Body of pancreas (tissue), 4 donors: ENCODE results near the gene CD86. TPM values are rescaled to one million over a fixed set of nuclear protein-coding genes. Genes with fewer than 3 reads are reported as not detected.
"Not testable (repeated sequence)": the region's sequence is repeated elsewhere in the genome, so short reads cannot be mapped to it uniquely, and the experiment has no call there.

Experiments used
- ATAC-seq: fragments of 150-250 bp; one replicate; pipeline ENCODE4 v1.9.1; 2016
- DNase-seq, 4 donors: peaks; one replicate each; pipeline ENCODE4 v3.0.0-alpha.2; 2019
- H3K27ac ChIP-seq, 4 donors: fragments of 200-600 bp; sonication (generic); 1 replicate in 3 of 4; 2 replicates in 1 of 4; pipeline versions ENCODE4 v1.5.1 to v1.6.1; 2016 to 2019; ENCODE audit warnings: mild to moderate bottlenecking in 1 of 4, mixed read lengths in 1 of 4, moderate library complexity in 1 of 4
- H3K27me3 ChIP-seq, 2 donors: fragments of 200-600 bp; sonication (generic); one replicate each; pipeline ENCODE4 v1.6.0; 2016; ENCODE audit warnings: mild to moderate bottlenecking in 1 of 2
- H3K36me3 ChIP-seq, 2 donors: fragments of 200-600 bp; sonication (generic); replicated peaks in 1 of 2; 2 replicates each; pipeline ENCODE4 v1.5.1; 2016; ENCODE audit warnings: low read depth in 2 of 2; ENCODE audit not compliant: insufficient read depth in 1 of 2
- H3K4me1 ChIP-seq: fragments of 200-600 bp; sonication (generic); one replicate; pipeline ENCODE4 v1.6.0; 2016
- H3K4me3 ChIP-seq, 2 donors: fragments of 200-600 bp; sonication (generic); 1 replicate in 1 of 2; 2 replicates in 1 of 2; pipeline ENCODE4 v1.5.1; 2016 to 2019
- H3K9me3 ChIP-seq, 3 donors: fragments of 200-600 bp; sonication (generic); 1 replicate in 2 of 3; 2 replicates in 1 of 3; pipeline ENCODE4 v1.5.1; 2016
- POLR2A ChIP-seq, 3 donors: fragments of 450-650 bp; IDR thresholded peaks; one replicate each; pipeline ENCODE4 v1.6.1; 2016; ENCODE audit warnings: antibody characterized with exemption in 3 of 3, mild to moderate bottlenecking in 2 of 3
- WGBS, 2 donors: methylation state at CpG; one replicate each; pipeline ENCODE4 v1.1.5; 2017; 5-methylcytosine and 5-hydroxymethylcytosine counted together
- intact Hi-C: fragments of 100-400 bp; cut with DNase I; formaldehyde crosslinking; loops from one replicate; pipeline ENCODE4 v1.15.1; 2023
- total RNA-seq, 2 donors: library from RNA; depleted of rRNA; stranded (reverse); fragments of >200 nt; gene quantifications; one replicate each; pipeline ENCODE4 v1.1.0, GENCODE V29; 2016
- TF ChIP-seq, protein P1 (sequence below), 7 experiments: fragments of 450-650 bp in 4 of 7; fragments of 200-600 bp in 3 of 7; sonication (generic) in 3 of 7; IDR thresholded peaks; one replicate each; pipeline ENCODE4 v1.5.1; 2016 to 2019; ENCODE audit warnings: antibody characterized with exemption in 7 of 7

Gene CD86
- total RNA-seq, 2 donors from 2014 or later = 2.9 to 7.6 TPM

DNA sequence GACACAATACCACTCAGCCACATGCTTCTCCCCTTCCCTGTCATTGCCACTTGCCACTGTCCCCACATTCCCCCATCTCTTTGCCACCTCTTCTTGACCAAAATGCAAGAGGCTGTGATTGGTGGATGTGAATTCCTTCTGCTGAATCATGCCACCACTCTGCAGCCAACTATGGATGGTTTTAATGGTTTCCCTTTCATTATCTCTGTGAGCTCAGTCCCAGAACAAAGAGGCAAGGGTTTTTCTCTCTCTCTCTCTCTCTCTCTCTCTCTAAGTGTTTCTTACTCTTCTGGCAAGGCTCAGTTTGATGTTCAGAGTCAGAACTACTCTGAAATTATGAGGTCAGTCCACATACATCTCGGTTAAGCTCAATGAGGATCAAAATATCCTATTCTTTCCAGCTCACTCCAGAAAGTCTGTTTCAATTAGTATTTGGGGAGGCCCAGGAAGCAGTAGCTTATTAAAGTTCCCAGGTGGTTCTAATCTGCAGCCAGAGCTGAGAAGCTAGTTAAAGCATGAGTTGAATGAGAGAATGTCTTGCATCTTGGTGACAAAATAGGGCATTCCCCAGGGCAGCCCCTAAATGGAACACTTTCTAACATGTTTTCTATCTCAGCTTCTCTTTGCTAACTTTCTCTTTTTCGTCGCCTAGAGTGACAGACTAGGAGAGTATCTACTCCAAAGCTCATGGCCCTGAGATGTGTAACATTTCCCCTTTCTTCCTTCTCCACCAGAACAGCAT is 24.6 kb upstream of the CD86 start:
- Histone ChIP-seq H3K4me3 (no peak overlapping the region), H3K36me3 (no peaks in the 10 kb centered on the region), H3K4me1 (no peaks in the 10 kb centered on the region), H3K9me3 (no peaks in the 10 kb centered on the region), H3K27me3 (no peaks in the 10 kb centered on the region), H3K27ac (no peak overlapping the region)
- DNase-seq (no peak), ATAC-seq (no peak)
- no peak for TF ChIP-seq POLR2A (IDR thresholded peaks at IDR 0.05)
- intact Hi-C loops = no loop called here
- WGBS, 2 donors = 77 to 87% methylated on average over 3 of the region's 3 CpGs

- no peaks in the 10 kb centered on the region for H3K9me3 ChIP-seq
- H3K4me3 ChIP-seq = no peak overlapping the region
- H3K36me3 ChIP-seq = no peaks in the 10 kb centered on the region
- TF ChIP-seq, protein P1, sequence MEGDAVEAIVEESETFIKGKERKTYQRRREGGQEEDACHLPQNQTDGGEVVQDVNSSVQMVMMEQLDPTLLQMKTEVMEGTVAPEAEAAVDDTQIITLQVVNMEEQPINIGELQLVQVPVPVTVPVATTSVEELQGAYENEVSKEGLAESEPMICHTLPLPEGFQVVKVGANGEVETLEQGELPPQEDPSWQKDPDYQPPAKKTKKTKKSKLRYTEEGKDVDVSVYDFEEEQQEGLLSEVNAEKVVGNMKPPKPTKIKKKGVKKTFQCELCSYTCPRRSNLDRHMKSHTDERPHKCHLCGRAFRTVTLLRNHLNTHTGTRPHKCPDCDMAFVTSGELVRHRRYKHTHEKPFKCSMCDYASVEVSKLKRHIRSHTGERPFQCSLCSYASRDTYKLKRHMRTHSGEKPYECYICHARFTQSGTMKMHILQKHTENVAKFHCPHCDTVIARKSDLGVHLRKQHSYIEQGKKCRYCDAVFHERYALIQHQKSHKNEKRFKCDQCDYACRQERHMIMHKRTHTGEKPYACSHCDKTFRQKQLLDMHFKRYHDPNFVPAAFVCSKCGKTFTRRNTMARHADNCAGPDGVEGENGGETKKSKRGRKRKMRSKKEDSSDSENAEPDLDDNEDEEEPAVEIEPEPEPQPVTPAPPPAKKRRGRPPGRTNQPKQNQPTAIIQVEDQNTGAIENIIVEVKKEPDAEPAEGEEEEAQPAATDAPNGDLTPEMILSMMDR (IDR thresholded peaks at IDR 0.05) = no peak
- TF ChIP-seq POLR2A (IDR thresholded peaks at IDR 0.05) = no peak
- ATAC-seq = no peak
- H3K27ac ChIP-seq = no peak overlapping the region
- no peaks in the 10 kb centered on the region for H3K4me1 ChIP-seq
- no peak for DNase-seq
- intact Hi-C loops = no loop called here
- no peaks in the 10 kb centered on the region for H3K27me3 ChIP-seq
- 88 to 94% methylated on average over 1 of the region's 1 CpG for WGBS, 2 donors
Observed at GRCh38 chr3:122031123-122031468, 24.1 kb upstream of the CD86 start.

DNA sequence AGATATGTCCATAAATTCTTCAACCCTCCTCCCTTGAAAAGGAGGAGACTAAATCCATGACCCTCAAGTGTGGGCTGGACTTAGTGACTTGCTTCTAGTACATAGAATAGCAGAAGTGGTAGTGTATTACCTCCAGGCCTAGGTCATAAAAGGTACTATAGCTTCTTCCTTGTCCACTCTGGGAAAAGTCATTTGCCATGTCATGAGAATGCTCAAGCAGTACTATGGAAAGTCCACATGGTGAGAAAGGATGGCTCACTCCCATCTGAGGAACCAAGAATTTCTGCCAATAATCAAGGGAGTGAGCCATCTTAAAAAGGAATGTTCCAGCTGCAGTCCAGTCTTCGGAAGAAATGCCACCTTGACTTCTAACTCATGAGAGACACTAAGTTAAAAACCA is 22.6 kb upstream of the CD86 start:
- no peak for ATAC-seq
- Histone ChIP-seq H3K36me3 (no peaks in the 10 kb centered on the region), H3K4me1 (no peaks in the 10 kb centered on the region), H3K4me3 (no peak overlapping the region), H3K9me3 (peaks cover 0 to 8% (median 0%) of the 10 kb centered on the region in 3 donors), H3K27me3 (no peaks in the 10 kb centered on the region), H3K27ac (no peak overlapping the region)
- DNase-seq = no peak
- 86 to 100% methylated on average over 1 of the region's 1 CpG for WGBS, 2 donors
- TF ChIP-seq, protein P1 (IDR thresholded peaks at IDR 0.05) = no peak
- no peak for TF ChIP-seq POLR2A (IDR thresholded peaks at IDR 0.05)
- intact Hi-C loops = no loop called here

GRCh38 chr3:122033023-122033422 is 22.1 kb upstream of the CD86 start:
- H3K9me3 ChIP-seq = peaks cover 0 to 13% (median 0%) of the 10 kb centered on the region in 3 donors
- H3K4me1 ChIP-seq = no peaks in the 10 kb centered on the region
- no peaks in the 10 kb centered on the region for H3K36me3 ChIP-seq
- TF ChIP-seq POLR2A (IDR thresholded peaks at IDR 0.05) = no peak
- TF ChIP-seq, protein P1 (IDR thresholded peaks at IDR 0.05) = no peak
- intact Hi-C loops = no loop called here
- no peaks in the 10 kb centered on the region for H3K27me3 ChIP-seq
- H3K27ac ChIP-seq = no peak overlapping the region
- 78 to 79% methylated on average over 1 of the region's 1 CpG for WGBS, 2 donors
- ATAC-seq (no peak), DNase-seq (no peak)
- H3K4me3 ChIP-seq = no peak overlapping the region

DNA sequence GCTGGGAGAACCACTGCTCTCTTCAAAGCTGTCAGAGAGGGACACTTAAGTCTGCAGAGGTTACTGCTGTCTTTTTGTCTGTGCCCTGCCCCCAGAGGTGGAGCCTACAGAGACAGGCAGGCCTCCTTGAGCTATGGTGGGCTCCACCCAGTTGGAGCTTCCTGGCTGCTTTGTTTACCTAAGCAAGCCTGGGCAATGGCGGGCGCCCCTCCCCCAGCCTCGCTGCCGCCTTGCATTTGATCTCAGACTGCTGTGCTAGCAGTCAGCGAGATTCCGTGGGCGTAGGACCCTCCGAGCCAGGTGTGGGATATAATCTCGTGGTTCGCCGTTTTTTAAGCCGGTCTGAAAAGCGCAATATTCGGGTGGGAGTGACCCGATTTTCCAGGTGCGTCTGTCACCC is 7.9 kb upstream of the CD86 start:
- H3K27me3 ChIP-seq, H3K9me3 ChIP-seq, ATAC-seq, H3K4me1 ChIP-seq, H3K4me3 ChIP-seq, H3K36me3 ChIP-seq, intact Hi-C loops, H3K27ac ChIP-seq, DNase-seq: not testable (repeated sequence)
- WGBS, 2 donors = 70 to 82% methylated on average over 2 to 7 of the region's 16 CpGs

- H3K4me1 ChIP-seq, H3K27me3 ChIP-seq, H3K36me3 ChIP-seq, H3K4me3 ChIP-seq, H3K9me3 ChIP-seq, DNase-seq, intact Hi-C loops, H3K27ac ChIP-seq, ATAC-seq: not testable (repeated sequence)
- 70 to 92% methylated on average over 4 to 8 of the region's 11 CpGs for WGBS, 2 donors
Observed at GRCh38 chr3:122047773-122048172, 7.4 kb upstream of the CD86 start.
